Hepatocyte (in vitro differentiated cells): ENCODE results near the gene ING3. TPM values are rescaled to one million over a fixed set of nuclear protein-coding genes. Genes with fewer than 3 reads are reported as not detected.
"Not testable (repeated sequence)": the region's sequence is repeated elsewhere in the genome, so short reads cannot be mapped to it uniquely, and the experiment has no call there.

Experiments
- DNase-seq: peaks from one replicate; pipeline ENCODE4 v3.0.0-alpha.2; 2016; ENCODE audit warnings: low spot score
- H2AFZ ChIP-seq: fragments of 200-600 bp; sonication (generic); 2 replicates; pipeline ENCODE4 v1.6.0; 2016; ENCODE audit warnings: antibody characterized with exemption, mild to moderate bottlenecking
- H3K27ac ChIP-seq: fragments of 200-600 bp; sonication (generic); 2 replicates; pipeline ENCODE4 v1.5.1; 2016; ENCODE audit warnings: mild to moderate bottlenecking
- H3K27me3 ChIP-seq: fragments of 200-600 bp; sonication (generic); 2 replicates; pipeline ENCODE4 v1.6.1; 2016
- H3K36me3 ChIP-seq: fragments of 200-600 bp; sonication (generic); replicated peaks from 2 replicates; pipeline ENCODE4 v1.5.1; 2016; ENCODE audit warnings: low read depth; ENCODE audit not compliant: insufficient read depth
- H3K4me1 ChIP-seq: fragments of 200-600 bp; sonication (generic); 2 replicates; pipeline ENCODE4 v1.5.1; 2016; ENCODE audit warnings: mild to moderate bottlenecking, moderate library complexity; ENCODE audit not compliant: insufficient read depth
- H3K4me2 ChIP-seq: fragments of 200-600 bp; sonication (generic); 2 replicates; pipeline ENCODE4 v1.6.0; 2016
- H3K4me3 ChIP-seq: fragments of 200-600 bp; sonication (generic); 2 replicates; pipeline ENCODE4 v1.5.1; 2016; ENCODE audit warnings: mild to moderate bottlenecking
- H3K79me2 ChIP-seq: fragments of 200-600 bp; sonication (generic); 2 replicates; pipeline ENCODE4 v1.6.0; 2017; ENCODE audit warnings: mild to moderate bottlenecking
- H3K9me2 ChIP-seq: fragments of 200-600 bp; sonication (generic); replicated peaks from 2 replicates; pipeline ENCODE4 v1.6.0; 2017; ENCODE audit warnings: mild to moderate bottlenecking; ENCODE audit not compliant: insufficient read depth
- H3K9me3 ChIP-seq: fragments of 200-600 bp; sonication (generic); 2 replicates; pipeline ENCODE4 v1.5.1; 2016; ENCODE audit warnings: low read depth, mild to moderate bottlenecking
- H4K20me1 ChIP-seq: fragments of 200-600 bp; sonication (generic); 2 replicates; pipeline ENCODE4 v1.6.0; 2016; ENCODE audit warnings: mild to moderate bottlenecking; ENCODE audit not compliant: insufficient read depth, poor library complexity, severe bottlenecking
- EZH2 ChIP-seq: fragments of 200-600 bp; sonication (generic); IDR thresholded peaks from 2 replicates; pipeline ENCODE4 v1.6.1; 2016; ENCODE audit warnings: antibody characterized with exemption, mild to moderate bottlenecking, borderline replicate concordance
- EZH2phosphoT487 ChIP-seq: fragments of 200-600 bp; sonication (generic); IDR thresholded peaks from one replicate; pipeline ENCODE4 v1.6.1; 2018; ENCODE audit warnings: antibody characterized with exemption, mild to moderate bottlenecking, low read depth, moderate library complexity; ENCODE audit not compliant: unreplicated experiment, severe bottlenecking
- WGBS: methylation state at CpG from one replicate; pipeline ENCODE4 v1.1.6; 2016; ENCODE audit warnings: low lambda C conversion rate; ENCODE audit errors: missing lambda C conversion rate; 5-methylcytosine and 5-hydroxymethylcytosine counted together
- polyA plus RNA-seq: library from polyadenylated mRNA; unstranded; fragments of >200 nt; fragmentation: Nextera tagmentation; extraction: Ambion mirVana; gene quantifications from 2 replicates; pipeline ENCODE4 v1.2.1, GENCODE V29; 2016
- total RNA-seq: library from RNA; depleted of rRNA; stranded (reverse); fragments of >200 nt; gene quantifications from 2 replicates; pipeline ENCODE4 v1.2.3, GENCODE V29; 2014
- TF ChIP-seq, protein P1 (sequence below): fragments of 200-600 bp; sonication (generic); IDR thresholded peaks from 2 replicates; pipeline ENCODE4 v1.5.1; 2016; ENCODE audit warnings: antibody characterized with exemption, mild to moderate bottlenecking; ENCODE audit not compliant: poor library complexity

The ING3 gene
- total and polyA plus RNA-seq, 2 experiments from 2014 or later: 14.1 to 29.6 TPM

DNA sequence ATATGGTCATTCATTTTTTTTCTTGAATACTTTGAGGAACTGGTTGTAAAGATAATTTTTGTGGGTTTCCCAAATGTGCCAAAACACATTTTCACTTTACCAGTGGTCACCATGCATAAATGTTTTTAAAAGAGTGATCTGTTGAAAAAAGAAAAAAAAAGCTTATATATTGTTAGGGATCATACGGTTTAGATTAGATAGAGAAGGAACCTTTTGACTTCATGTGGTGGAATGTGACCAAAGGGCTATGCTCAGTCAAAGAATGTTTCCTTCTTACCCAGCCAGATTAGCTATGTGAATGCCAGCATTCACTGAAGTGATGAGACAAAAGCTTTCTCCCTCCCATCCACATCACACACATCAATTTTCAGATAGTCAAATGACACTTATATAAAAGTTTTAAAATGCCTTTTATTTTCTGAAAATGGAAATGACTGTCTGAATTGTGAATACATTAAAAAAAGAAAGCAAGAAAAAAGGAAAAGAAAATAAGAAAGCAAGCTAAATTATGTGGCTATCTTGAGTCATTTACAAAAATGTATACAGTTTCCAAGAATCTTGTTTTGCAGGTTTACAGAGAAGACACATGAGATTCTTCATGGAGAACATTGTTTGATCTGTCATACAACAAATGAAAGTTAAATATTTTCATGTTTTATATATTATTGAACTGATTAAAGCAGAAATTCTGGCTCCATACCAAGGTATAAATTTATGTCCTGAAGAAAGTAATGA lies 29.4 kb downstream of the ING3 start:
- no peak overlapping the region for H3K4me2 ChIP-seq
- WGBS: 8% methylated on average over 1 of the region's 1 CpG

DNA sequence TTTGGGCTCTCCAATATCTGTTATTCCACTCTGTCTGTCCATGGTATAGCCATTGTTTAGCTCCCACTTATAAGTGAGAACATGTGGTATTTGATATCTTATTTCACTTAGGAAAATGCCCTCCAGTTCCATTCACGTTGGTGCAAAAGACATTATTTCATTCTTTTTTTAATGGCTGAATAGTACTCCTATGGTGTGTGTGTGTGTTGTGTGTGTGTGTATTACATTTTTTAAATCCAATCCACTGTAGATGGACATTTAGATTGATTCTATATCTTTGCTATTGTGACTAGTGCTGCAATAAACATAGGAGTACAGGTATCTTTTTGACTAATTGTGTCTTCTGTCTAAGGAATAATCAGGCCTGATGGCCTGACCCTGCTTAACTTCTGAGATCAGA lies 30.5 kb downstream of the ING3 start:
- no peaks in the 10 kb centered on the region for H3K79me2 ChIP-seq
- H4K20me1 ChIP-seq: no peaks in the 10 kb centered on the region
- H2AFZ ChIP-seq: no peak overlapping the region
- H3K36me3 ChIP-seq: no peaks in the 10 kb centered on the region
- no peaks in the 10 kb centered on the region for H3K9me3 ChIP-seq
- no peak overlapping the region for H3K27ac ChIP-seq
- H3K4me2 ChIP-seq: no peak overlapping the region
- TF ChIP-seq, protein P1, sequence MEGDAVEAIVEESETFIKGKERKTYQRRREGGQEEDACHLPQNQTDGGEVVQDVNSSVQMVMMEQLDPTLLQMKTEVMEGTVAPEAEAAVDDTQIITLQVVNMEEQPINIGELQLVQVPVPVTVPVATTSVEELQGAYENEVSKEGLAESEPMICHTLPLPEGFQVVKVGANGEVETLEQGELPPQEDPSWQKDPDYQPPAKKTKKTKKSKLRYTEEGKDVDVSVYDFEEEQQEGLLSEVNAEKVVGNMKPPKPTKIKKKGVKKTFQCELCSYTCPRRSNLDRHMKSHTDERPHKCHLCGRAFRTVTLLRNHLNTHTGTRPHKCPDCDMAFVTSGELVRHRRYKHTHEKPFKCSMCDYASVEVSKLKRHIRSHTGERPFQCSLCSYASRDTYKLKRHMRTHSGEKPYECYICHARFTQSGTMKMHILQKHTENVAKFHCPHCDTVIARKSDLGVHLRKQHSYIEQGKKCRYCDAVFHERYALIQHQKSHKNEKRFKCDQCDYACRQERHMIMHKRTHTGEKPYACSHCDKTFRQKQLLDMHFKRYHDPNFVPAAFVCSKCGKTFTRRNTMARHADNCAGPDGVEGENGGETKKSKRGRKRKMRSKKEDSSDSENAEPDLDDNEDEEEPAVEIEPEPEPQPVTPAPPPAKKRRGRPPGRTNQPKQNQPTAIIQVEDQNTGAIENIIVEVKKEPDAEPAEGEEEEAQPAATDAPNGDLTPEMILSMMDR: no peak
- TF ChIP-seq EZH2 (no peak), EZH2phosphoT487 (no peak)
- no peaks in the 10 kb centered on the region for H3K4me1 ChIP-seq
- no peaks in the 10 kb centered on the region for H3K9me2 ChIP-seq
- no peak overlapping the region for H3K4me3 ChIP-seq
- no peaks in the 10 kb centered on the region for H3K27me3 ChIP-seq
- DNase-seq: no peak
- WGBS: 85% methylated on average over 1 of the region's 1 CpG

More for the DNA sequence above, 29.4 kb downstream of the ING3 start:
- no peak for TF ChIP-seq EZH2phosphoT487
- TF ChIP-seq, protein P1: no peak
- TF ChIP-seq EZH2: no peak
- H4K20me1 ChIP-seq: no peaks in the 10 kb centered on the region
- no peak overlapping the region for H3K27ac ChIP-seq
- H3K27me3 ChIP-seq: no peaks in the 10 kb centered on the region
- H3K36me3 ChIP-seq: no peaks in the 10 kb centered on the region
- H2AFZ ChIP-seq: no peak overlapping the region
- H3K79me2 ChIP-seq: no peaks in the 10 kb centered on the region
- H3K4me3 ChIP-seq: no peak overlapping the region
- DNase-seq: no peak
- no peaks in the 10 kb centered on the region for H3K9me2 ChIP-seq
- H3K4me1 ChIP-seq: no peaks in the 10 kb centered on the region
- H3K9me3 ChIP-seq: no peaks in the 10 kb centered on the region

DNA sequence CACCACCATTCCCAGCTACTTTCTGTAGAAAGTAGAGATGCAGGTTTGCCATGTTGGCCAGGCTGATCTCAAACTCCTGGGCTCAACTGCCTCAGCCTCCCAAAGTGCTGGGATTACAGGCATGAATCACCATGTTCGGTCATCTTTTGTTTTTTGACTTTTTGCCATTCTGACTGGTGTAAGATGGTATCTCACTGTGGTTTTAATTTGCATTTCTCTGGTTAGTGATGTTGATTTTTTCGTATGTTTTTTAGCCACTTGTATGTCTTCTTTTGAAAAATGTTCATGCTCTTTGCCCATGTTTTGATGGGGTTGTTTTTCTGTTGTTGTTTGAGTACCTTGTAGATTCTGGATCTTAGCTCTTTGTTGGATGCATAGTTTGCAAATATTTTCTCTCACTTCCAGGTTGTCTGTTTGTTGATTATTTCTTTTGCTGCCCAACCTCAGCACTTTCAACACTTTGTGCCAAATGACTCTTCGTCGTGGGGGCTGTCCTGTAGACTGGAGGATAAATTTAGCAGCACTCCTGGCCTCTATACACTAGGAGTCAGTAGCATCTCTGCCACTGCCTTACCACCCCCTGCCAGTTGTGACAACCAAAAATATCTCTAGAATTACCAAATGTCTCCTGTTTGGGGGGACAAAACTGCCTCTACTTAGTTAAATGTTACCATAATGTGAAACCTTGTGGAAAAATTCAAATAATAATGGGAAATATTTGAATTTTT lies 31.5 kb downstream of the ING3 start:
- Histone ChIP-seq H3K4me2 (no peak overlapping the region), H3K27ac (no peak overlapping the region)

DNA sequence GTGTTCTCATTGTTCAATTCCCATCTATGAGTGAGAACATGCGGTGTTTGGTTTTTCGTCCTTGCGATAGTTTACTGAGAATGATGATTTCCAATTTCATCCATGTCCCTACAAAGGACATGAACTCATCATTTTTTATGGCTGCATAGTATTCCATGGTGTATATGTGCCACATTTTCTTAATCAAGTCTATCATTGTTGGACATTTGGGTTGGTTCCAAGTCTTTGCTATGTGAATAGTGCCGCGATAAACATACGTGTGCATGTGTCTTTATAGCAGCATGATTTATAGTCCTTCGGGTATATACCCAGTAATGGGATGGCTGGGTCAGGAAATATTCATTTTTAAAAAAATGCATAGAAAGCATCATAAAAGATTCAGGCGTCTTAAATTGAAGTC lies 33.0 kb downstream of the ING3 start:
- H4K20me1 ChIP-seq, H3K27ac ChIP-seq, H3K4me3 ChIP-seq, H3K9me3 ChIP-seq, DNase-seq, H3K36me3 ChIP-seq, H2AFZ ChIP-seq, H3K27me3 ChIP-seq, H3K79me2 ChIP-seq, H3K4me2 ChIP-seq, H3K9me2 ChIP-seq, H3K4me1 ChIP-seq: not testable (repeated sequence)
- 96% methylated on average over 5 of the region's 8 CpGs for WGBS

More for the DNA sequence above, 31.5 kb downstream of the ING3 start:
- Histone ChIP-seq H3K4me3 (no peak overlapping the region), H4K20me1 (no peaks in the 10 kb centered on the region), H3K36me3 (no peaks in the 10 kb centered on the region), H3K9me3 (no peaks in the 10 kb centered on the region), H3K27me3 (no peaks in the 10 kb centered on the region), H3K79me2 (no peaks in the 10 kb centered on the region), H2AFZ (no peak overlapping the region), H3K9me2 (no peaks in the 10 kb centered on the region), H3K4me1 (no peaks in the 10 kb centered on the region)
- no peak for TF ChIP-seq EZH2phosphoT487
- no peak for TF ChIP-seq EZH2
- TF ChIP-seq, protein P1: no peak
- WGBS: 89% methylated on average over 4 of the region's 4 CpGs
- DNase-seq: no peak
